ENCODE measurements around the gene ZP1. TPM values are rescaled to one million over a fixed set of nuclear protein-coding genes. Genes with fewer than 3 reads are reported as not detected.

Gene ZP1
- total and polyA plus RNA-seq, 2 of the 8 experiments (the other 6 are each of a cell fraction or from before 2014, with no cell fraction given): not detected

- Histone ChIP-seq H4K20me1 (replicated peaks in 1 of 2; ENCODE audit: control insufficient read depth in 1 of 2, insufficient read depth in 2 of 2, low read length in 2 of 2) (no peaks in the 10 kb centered on the region), H2AFZ (ENCODE audit: low read length) (no peak overlapping the region), H3K79me1 (ENCODE audit: low read depth, low read length) (no peaks in the 10 kb centered on the region), H3K56ac (replicated peaks; ENCODE audit: insufficient read length, low read depth, low read length) (no peak overlapping the region), H2BK12ac (ENCODE audit: low read depth, low read length) (no peak overlapping the region), H2BK5ac (ENCODE audit: low read depth, low read length) (no peak overlapping the region), H3K23me2 (ENCODE audit: low read depth, low read length) (no peaks in the 10 kb centered on the region), H4K5ac (ENCODE audit: insufficient read length, low read depth, low read length) (no peak overlapping the region), H4K8ac (ENCODE audit: extremely low read depth, insufficient read depth, low read length) (no peak overlapping the region), H4K91ac (replicated peaks; ENCODE audit: insufficient read length, low read length) (no peak overlapping the region), H3K4me1 (replicated peaks in 1 of 4; ENCODE audit: control insufficient read depth in 3 of 4, insufficient read depth in 4 of 4, low read length in 3 of 4) (no peaks in the 10 kb centered on the region), H3K4me3 (ENCODE audit: extremely low read depth in 1 of 4, insufficient read depth in 2 of 4, low read depth in 3 of 4, low read length in 4 of 4) (no peak overlapping the region), H3K9me3 (ENCODE audit: insufficient read depth in 2 of 2, low read depth in 1 of 2, low read length in 1 of 2) (no peaks in the 10 kb centered on the region), H3K27me3 (replicated peaks in 1 of 4; ENCODE audit: control insufficient read depth in 3 of 4, extremely low read depth in 1 of 4, insufficient read depth in 3 of 4, low read length in 3 of 4) (no peaks in the 10 kb centered on the region; a peak in 1 of 7 replicates), H3K14ac (ENCODE audit: insufficient read length) (no peak overlapping the region), H3K23ac (ENCODE audit: insufficient read length) (no peak overlapping the region), H2BK120ac (replicated peaks; ENCODE audit: low read depth, low read length) (no peak overlapping the region), H3K4me2 (ENCODE audit: insufficient read depth in 1 of 2, low read depth in 2 of 2, low read length in 2 of 2) (no peak overlapping the region), H3K79me2 (ENCODE audit: control insufficient read depth in 1 of 2, insufficient read depth in 2 of 2, low read length in 2 of 2) (no peaks in the 10 kb centered on the region), H3K4ac (replicated peaks; ENCODE audit: insufficient read length, low read depth, low read length) (no peak overlapping the region), H3K27ac (ENCODE audit: low read depth, low read length) (no peak overlapping the region), H2BK15ac (ENCODE audit: low read length) (no peak overlapping the region), H3K9ac (replicated peaks in 1 of 4; ENCODE audit: extremely low read depth in 1 of 4, low read depth in 3 of 4, low read length in 3 of 4) (no peak overlapping the region), H3K36me3 (ENCODE audit: control insufficient read depth in 2 of 4, insufficient read depth in 4 of 4, low read length in 3 of 4) (no peaks in the 10 kb centered on the region), H3K18ac (ENCODE audit: extremely low read depth, low read length) (no peak overlapping the region), H2BK20ac (ENCODE audit: low read length) (no peak overlapping the region), H2AK5ac (ENCODE audit: low read depth, low read length) (no peak overlapping the region)
- no peak for FAIRE-seq
- ChIA-PET CTCF (ENCODE audit: partially characterized antibody) (interaction anchor here (0.7 to 18.0 kb wide), 35 partner anchors 10 to 207 kb away, joined by 3 to 522 read pairs (median 6); partner anchors contain the start of genes CCDC86, PRPF19, PTGDR2 and ZP1), POLR2A (ENCODE audit: partially characterized antibody) (interaction anchor here (0.8 to 3.3 kb wide), 6 partner anchors 10 to 75 kb away, joined by 3 to 17 read pairs (median 4); partner anchors contain the start of gene PRPF19)
- DNase-seq (ENCODE audit: low read depth in 1 of 2, low spot score in 2 of 2): peak; percentile 49 to 85
- 27% methylated on average over 8 of the region's 8 CpGs; no CpG with 5 or more reads in 1 of the 2 experiments for WGBS, 2 experiments (ENCODE audit: extremely low coverage in 1 of 2, insufficient coverage in 1 of 2, insufficient read length in 1 of 2, insufficient replicate concordance in 2 of 2, low coverage in 1 of 2, low lambda C conversion rate in 2 of 2, missing lambda C conversion rate in 1 of 2)
- no peak for TF ChIP-seq KDM4A (IDR thresholded peaks at IDR 0.05; ENCODE audit: low read depth, low read length, severe bottlenecking)
- no peak for TF ChIP-seq SP1 (IDR thresholded peaks at IDR 0.05; ENCODE audit: low read depth, low read length)
- TF ChIP-seq NANOG (IDR thresholded peaks at IDR 0.05; ENCODE audit: insufficient read depth, low read depth, low read length, poor library complexity, severe bottlenecking): no peak
- TF ChIP-seq CBX8 (IDR thresholded peaks at IDR 0.05; ENCODE audit: borderline replicate concordance, low read depth, low read length): no peak
- no peak for TF ChIP-seq JUN (IDR thresholded peaks at IDR 0.05; ENCODE audit: low read depth, low read length)
- no peak for TF ChIP-seq SIN3A (conservative IDR thresholded peaks at IDR 0.05 in 1 of 2, IDR thresholded peaks at IDR 0.05 in 1 of 2; ENCODE audit: low read depth in 1 of 2, low read length in 2 of 2)
- no peak for TF ChIP-seq EP300 (IDR thresholded peaks at IDR 0.05; ENCODE audit: borderline replicate concordance in 1 of 2, low read depth in 2 of 2, low read length in 2 of 2)
- TF ChIP-seq E2F6 (IDR thresholded peaks at IDR 0.05): no peak
- TF ChIP-seq POLR2AphosphoS5 (IDR thresholded peaks at IDR 0.05; ENCODE audit: low read depth, low read length): no peak
- TF ChIP-seq BRCA1 (IDR thresholded peaks at IDR 0.05; ENCODE audit: low read depth, low read length): no peak
- peak; percentile 95 to 97 for TF ChIP-seq RAD21 (IDR thresholded peaks at IDR 0.05 in 1 of 2, conservative IDR thresholded peaks at IDR 0.05 in 1 of 2; ENCODE audit: low read depth in 2 of 2, low read length in 2 of 2)
- no peak for TF ChIP-seq CBX5 (IDR thresholded peaks at IDR 0.05; ENCODE audit: low read depth, low read length)
Observed at GRCh38 chr11:60831143-60831500, 36.2 kb upstream of the ZP1 start.
